CD8-positive, alpha-beta memory T cell (primary cell): Measurements from ENCODE around the gene C3. TPM values are rescaled to one million over a fixed set of nuclear protein-coding genes. Genes with fewer than 3 reads are reported as not detected.
A peak's percentile ranks its signal among the peaks of the same experiment; 100 is the strongest.

Experiments
- CTCF ChIA-PET: fragments of 350-600 bp; sonication (Branson Sonifier 250); formaldehyde crosslinking; loops from one replicate; lab custom pipeline; 2021; ENCODE audit warnings: antibody characterized with exemption; lab: Charles Lee
- POLR2A ChIA-PET: fragments of 350-600 bp; sonication (Branson Sonifier 250); formaldehyde crosslinking; loops from one replicate; lab custom pipeline; 2021; ENCODE audit warnings: antibody characterized with exemption; lab: Charles Lee
- DNase-seq, 5 donors: peaks; one replicate each; pipeline versions ENCODE4 v3.0.0 to v3.0.0-alpha.2; 2020 to 2022; ENCODE audit warnings: mixed read lengths in 1 of 5
- H3K27ac ChIP-seq: one replicate; pipeline ENCODE4 v1.7.0; 2013; ENCODE audit warnings: low read depth, mild to moderate bottlenecking, low read length, moderate library complexity
- H3K27me3 ChIP-seq: 2 replicates; pipeline ENCODE4 v1.7.0; 2013; ENCODE audit warnings: low read length, mild to moderate bottlenecking; ENCODE audit not compliant: insufficient read depth, poor library complexity, severe bottlenecking
- H3K36me3 ChIP-seq: 2 replicates; pipeline ENCODE4 v1.7.0; 2013; ENCODE audit warnings: mild to moderate bottlenecking, low read length, moderate library complexity; ENCODE audit not compliant: insufficient read depth
- H3K4me1 ChIP-seq: 2 replicates; pipeline ENCODE4 v1.7.0; 2013; ENCODE audit warnings: mild to moderate bottlenecking, low read length, moderate library complexity; ENCODE audit not compliant: insufficient read depth
- H3K4me3 ChIP-seq: 2 replicates; pipeline ENCODE4 v1.7.0; 2013; ENCODE audit warnings: mild to moderate bottlenecking, low read length
- H3K9me3 ChIP-seq: 2 replicates; pipeline ENCODE4 v1.7.0; 2013; ENCODE audit warnings: mild to moderate bottlenecking, low read length
- H3K27ac Mint-ChIP-seq, 8 donors: one replicate each; pipeline ENCODE4 v1.8.0; 2020 to 2021; ENCODE audit warnings: mixed read lengths in 8 of 8, mild to moderate bottlenecking in 6 of 8, inconsistent platforms in 3 of 8, moderate library complexity in 3 of 8
- H3K27me3 Mint-ChIP-seq, 2 donors: one replicate each; pipeline ENCODE4 v1.8.0; 2020 to 2021; ENCODE audit warnings: mixed read lengths in 2 of 2, mild to moderate bottlenecking in 1 of 2, moderate library complexity in 1 of 2
- H3K36me3 Mint-ChIP-seq, 3 donors: one replicate each; pipeline ENCODE4 v1.8.0; 2020 to 2021; ENCODE audit warnings: mixed read lengths in 3 of 3, inconsistent platforms in 1 of 3, mild to moderate bottlenecking in 1 of 3
- H3K4me1 Mint-ChIP-seq, 3 donors: one replicate each; pipeline ENCODE4 v1.8.0; 2020 to 2021; ENCODE audit warnings: mixed read lengths in 3 of 3, inconsistent platforms in 1 of 3, mild to moderate bottlenecking in 1 of 3
- H3K4me3 Mint-ChIP-seq, 7 donors: one replicate each; pipeline ENCODE4 v1.8.0; 2020 to 2021; ENCODE audit warnings: mixed read lengths in 7 of 7, mild to moderate bottlenecking in 6 of 7, moderate library complexity in 4 of 7, inconsistent platforms in 2 of 7
- H3K9me3 Mint-ChIP-seq, 5 donors: one replicate each; pipeline ENCODE4 v1.8.0; 2020 to 2022; ENCODE audit warnings: mixed read lengths in 5 of 5, mild to moderate bottlenecking in 3 of 5, moderate library complexity in 2 of 5, inconsistent platforms in 1 of 5
- polyA plus RNA-seq: library from polyadenylated mRNA; unstranded; fragments of 300-500 nt; fragmentation: Illumina TruSeq; gene quantifications from one replicate; pipeline ENCODE4 v1.2.3, GENCODE V29; 2021
- total RNA-seq, 2 experiments: library from RNA; stranded (reverse); gene quantifications; one replicate each; pipeline ENCODE4 v1.2.3, GENCODE V29; 2021

The C3 gene
- total and polyA plus RNA-seq, 3 experiments from 2014 or later = 1.6 to 1.7 TPM; not detected in 1

- CTCF ChIA-PET = interaction anchor here (1.0 to 1.9 kb wide), 2 partner anchors 99 to 129 kb away, joined by 3 read pairs; no protein-coding TSS in a partner anchor
- DNase-seq = no peak
Observed at GRCh38 chr19:6733338-6734095, 13.1 kb upstream of the C3 start.

DNA sequence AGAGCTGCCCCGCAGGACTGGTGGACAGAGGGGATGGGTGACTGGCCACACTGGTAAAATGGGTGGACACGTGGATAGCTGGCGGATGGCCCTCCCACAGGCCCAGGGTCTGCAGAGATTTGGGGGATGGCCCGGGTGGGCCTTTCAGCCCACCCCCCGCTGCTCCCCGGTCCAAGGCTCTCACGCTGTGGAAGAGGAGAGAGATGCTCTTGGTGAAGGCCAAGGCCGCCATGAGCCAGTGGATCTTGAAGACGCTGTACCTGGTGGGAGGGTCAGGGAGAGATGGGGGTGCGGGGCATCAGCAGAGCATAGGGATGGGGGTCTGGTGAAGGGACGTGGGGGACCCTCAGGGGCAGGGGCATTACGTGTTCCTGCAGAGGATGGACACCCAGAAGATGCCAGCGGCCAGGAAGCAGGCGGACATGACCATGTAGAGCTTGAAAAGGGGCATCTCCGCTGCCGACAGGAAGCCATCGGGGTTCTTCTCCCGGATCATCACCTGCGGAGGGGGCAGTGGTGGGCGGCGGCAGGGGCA, 12.4 kb upstream of the C3 start:
- Mint-ChIP-seq H3K27me3 (no peaks in the 10 kb centered on the region), H3K9me3 (no peaks in the 10 kb centered on the region), H3K4me3 (no peak overlapping the region), H3K4me1 (peaks cover 13 to 19% (median 13%) of the 10 kb centered on the region in 3 donors), H3K36me3 (peaks cover 4 to 43% (median 4%) of the 10 kb centered on the region in 3 donors), H3K27ac (no peak overlapping the region)
- ChIA-PET CTCF (interaction anchor here (1.0 to 1.9 kb wide), 2 partner anchors 98 to 129 kb away, joined by 3 read pairs; no protein-coding TSS in a partner anchor), POLR2A (no interaction called here)
- Histone ChIP-seq H3K4me3 (no peak overlapping the region), H3K27ac (no peak overlapping the region), H3K27me3 (no peaks in the 10 kb centered on the region), H3K9me3 (no peaks in the 10 kb centered on the region), H3K36me3 (no peaks in the 10 kb centered on the region), H3K4me1 (peaks cover 13% of the 10 kb centered on the region)
- peak in 1 of 5 donors; percentile 44 for DNase-seq

More at GRCh38 chr19:6733338-6734095, 13.1 kb upstream of the C3 start:
- Mint-ChIP-seq H3K27ac (no peak overlapping the region), H3K4me3 (no peak overlapping the region), H3K9me3 (no peaks in the 10 kb centered on the region), H3K36me3 (peaks cover 4 to 43% (median 4%) of the 10 kb centered on the region in 3 donors), H3K27me3 (no peaks in the 10 kb centered on the region), H3K4me1 (peaks cover 19 to 26% (median 20%) of the 10 kb centered on the region in 3 donors)
- H3K4me1 ChIP-seq = peaks cover 20% of the 10 kb centered on the region
- no peaks in the 10 kb centered on the region for H3K36me3 ChIP-seq
- H3K9me3 ChIP-seq = no peaks in the 10 kb centered on the region
- H3K4me3 ChIP-seq = no peak overlapping the region
- POLR2A ChIA-PET = no interaction called here
- H3K27ac ChIP-seq = no peak overlapping the region
- no peaks in the 10 kb centered on the region for H3K27me3 ChIP-seq

DNA sequence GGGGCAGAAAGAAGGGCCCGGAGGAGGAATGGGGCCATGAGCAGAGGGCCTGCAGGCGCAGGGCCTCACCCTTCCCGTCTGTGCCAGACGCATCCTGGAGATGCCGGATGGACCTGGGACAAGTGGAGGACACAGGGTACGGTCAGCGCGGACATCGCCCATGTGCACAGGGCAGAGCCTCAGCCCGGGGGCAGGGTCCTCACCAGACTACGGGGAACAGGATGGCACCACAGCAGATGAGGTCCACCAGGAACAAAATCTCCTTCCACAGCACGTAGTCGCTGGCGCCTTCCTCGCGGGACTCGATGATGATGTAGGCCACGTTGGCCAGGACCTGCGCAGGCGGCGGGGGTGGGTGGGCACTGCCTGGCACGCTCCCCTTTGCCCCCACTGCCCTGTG, 11.4 kb upstream of the C3 start:
- H3K4me3 Mint-ChIP-seq = no peak overlapping the region
- H3K4me1 Mint-ChIP-seq = peaks cover 9 to 15% (median 9%) of the 10 kb centered on the region in 3 donors
- no peak overlapping the region for H3K27ac ChIP-seq
- no peaks in the 10 kb centered on the region for H3K27me3 ChIP-seq
- CTCF ChIA-PET = no interaction called here
- no peaks in the 10 kb centered on the region for H3K9me3 Mint-ChIP-seq
- H3K9me3 ChIP-seq = no peaks in the 10 kb centered on the region
- no peak for DNase-seq
- peaks cover 4 to 40% (median 4%) of the 10 kb centered on the region in 3 donors for H3K36me3 Mint-ChIP-seq
- H3K4me3 ChIP-seq = no peak overlapping the region
- POLR2A ChIA-PET = interaction anchor here (0.6 kb wide), 1 partner anchor 159 kb away, joined by 8 read pairs; no protein-coding TSS in a partner anchor
- peaks cover 12% of the 10 kb centered on the region for H3K4me1 ChIP-seq
- H3K27ac Mint-ChIP-seq = no peak overlapping the region
- H3K27me3 Mint-ChIP-seq = no peaks in the 10 kb centered on the region
- H3K36me3 ChIP-seq = no peaks in the 10 kb centered on the region

DNA sequence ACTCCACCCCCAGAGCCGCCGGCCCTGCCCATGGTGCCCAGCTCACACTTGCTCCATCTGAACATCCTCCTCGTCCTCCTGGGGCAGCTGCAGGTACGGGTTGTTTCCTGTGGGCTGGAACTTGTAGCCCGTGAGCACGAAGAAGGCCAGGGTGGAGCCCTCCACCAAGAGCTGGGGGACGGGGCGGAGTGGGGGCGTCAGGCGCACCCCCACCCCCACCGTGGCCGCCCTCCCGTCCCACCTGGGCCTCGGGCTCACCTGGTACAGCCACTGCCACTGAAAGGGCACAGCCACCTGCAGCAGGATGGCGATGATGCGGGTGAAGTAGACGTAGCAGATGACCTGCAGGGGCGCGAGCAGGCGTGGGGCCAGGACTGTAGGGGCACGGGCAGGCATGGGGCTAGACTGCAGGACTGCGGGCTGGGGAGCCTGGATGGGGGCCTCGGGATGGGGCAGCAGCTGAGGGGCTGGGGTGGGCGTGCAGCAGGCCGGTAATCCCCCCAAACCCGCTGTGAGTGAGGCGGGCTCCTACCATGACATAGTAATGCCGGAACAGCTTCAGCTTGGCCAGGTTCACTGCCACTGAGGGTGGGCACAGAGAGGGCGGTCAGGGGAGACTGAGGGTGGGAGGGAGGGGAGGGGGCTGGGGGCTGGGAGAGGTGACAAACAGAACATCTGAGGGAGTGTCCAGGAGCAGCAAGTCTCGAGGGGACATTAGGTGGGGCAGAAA, 10.7 kb upstream of the C3 start:
- POLR2A ChIA-PET = interaction anchor here (0.6 kb wide), 2 partner anchors 8 to 159 kb away, joined by 3 to 8 read pairs; no protein-coding TSS in a partner anchor
- CTCF ChIA-PET = no interaction called here
- peaks cover 4 to 7% (median 5%) of the 10 kb centered on the region in 3 donors for H3K4me1 Mint-ChIP-seq

GRCh38 chr19:6730153-6730804, 9.8 kb upstream of the C3 start:
- DNase-seq = peak in 1 of 5 donors; percentile 49
- ChIA-PET CTCF (interaction anchor here (0.6 to 1.7 kb wide), 3 partner anchors 78 to 133 kb away, joined by 3 to 5 read pairs (median 3); no protein-coding TSS in a partner anchor), POLR2A (no interaction called here)
- peaks cover 1% of the 10 kb centered on the region for H3K4me1 ChIP-seq
- Mint-ChIP-seq H3K27me3 (no peaks in the 10 kb centered on the region), H3K27ac (no peak overlapping the region), H3K4me1 (peaks cover 0 to 7% (median 3%) of the 10 kb centered on the region in 3 donors), H3K4me3 (no peak overlapping the region), H3K36me3 (peaks cover 4 to 33% (median 4%) of the 10 kb centered on the region in 3 donors), H3K9me3 (no peaks in the 10 kb centered on the region)
- no peaks in the 10 kb centered on the region for H3K36me3 ChIP-seq
- no peaks in the 10 kb centered on the region for H3K27me3 ChIP-seq
- H3K27ac ChIP-seq = peak overlapping the region; percentile 64
- no peak overlapping the region for H3K4me3 ChIP-seq
- no peaks in the 10 kb centered on the region for H3K9me3 ChIP-seq

More for the DNA sequence above, 10.7 kb upstream of the C3 start:
- H3K36me3 ChIP-seq = no peaks in the 10 kb centered on the region
- no peaks in the 10 kb centered on the region for H3K27me3 ChIP-seq
- H3K4me3 ChIP-seq = no peak overlapping the region
- no peak overlapping the region for H3K27ac ChIP-seq
- no peaks in the 10 kb centered on the region for H3K9me3 ChIP-seq
- H3K36me3 Mint-ChIP-seq = peaks cover 4 to 35% (median 4%) of the 10 kb centered on the region in 3 donors
- H3K4me3 Mint-ChIP-seq = no peak overlapping the region
- H3K27me3 Mint-ChIP-seq = no peaks in the 10 kb centered on the region
- peaks cover 10% of the 10 kb centered on the region for H3K4me1 ChIP-seq
- DNase-seq = peak in 1 of 5 donors; percentile 48
- H3K9me3 Mint-ChIP-seq = no peaks in the 10 kb centered on the region
- H3K27ac Mint-ChIP-seq = no peak overlapping the region

- Mint-ChIP-seq H3K27me3 (peaks cover 0 to 1% of the 10 kb centered on the region in 2 donors), H3K9me3 (no peaks in the 10 kb centered on the region), H3K27ac (peak overlapping the region in 1 of 8 donors; percentile 27), H3K36me3 (peaks cover 4 to 33% (median 4%) of the 10 kb centered on the region in 3 donors), H3K4me3 (no peak overlapping the region), H3K4me1 (peaks cover 5 to 9% (median 7%) of the 10 kb centered on the region in 3 donors)
- no peaks in the 10 kb centered on the region for H3K4me1 ChIP-seq
- H3K27me3 ChIP-seq = no peaks in the 10 kb centered on the region
- ChIA-PET POLR2A (no interaction called here), CTCF (interaction anchor here (0.6 to 1.7 kb wide), 3 partner anchors 77 to 134 kb away, joined by 3 to 5 read pairs (median 3); no protein-coding TSS in a partner anchor)
- no peak for DNase-seq
- H3K36me3 ChIP-seq = no peaks in the 10 kb centered on the region
- peak overlapping the region; percentile 64 for H3K27ac ChIP-seq
- no peaks in the 10 kb centered on the region for H3K9me3 ChIP-seq
- H3K4me3 ChIP-seq = no peak overlapping the region
Observed at GRCh38 chr19:6729573-6730152, 9.2 kb upstream of the C3 start.

- Histone ChIP-seq H3K4me3 (no peak overlapping the region), H3K27me3 (no peaks in the 10 kb centered on the region), H3K4me1 (peaks cover 3% of the 10 kb centered on the region), H3K27ac (no peak overlapping the region), H3K36me3 (no peaks in the 10 kb centered on the region), H3K9me3 (no peaks in the 10 kb centered on the region)
- Mint-ChIP-seq H3K4me1 (peaks cover 9 to 12% (median 10%) of the 10 kb centered on the region in 3 donors), H3K27ac (no peak overlapping the region), H3K27me3 (peaks cover 0 to 1% of the 10 kb centered on the region in 2 donors), H3K9me3 (no peaks in the 10 kb centered on the region), H3K4me3 (no peak overlapping the region), H3K36me3 (peaks cover 4 to 23% (median 4%) of the 10 kb centered on the region in 3 donors)
- CTCF ChIA-PET = interaction anchor here (0.8 to 1.8 kb wide), 3 partner anchors 9 to 211 kb away, joined by 3 to 9 read pairs (median 5); partner anchors contain the start of gene GPR108
- DNase-seq = no peak
- POLR2A ChIA-PET = interaction anchor here (1.4 kb wide), 1 partner anchor 9 kb away, joined by 3 read pairs; the partner anchor contains the start of gene GPR108
Observed at GRCh38 chr19:6728346-6728745, 7.9 kb upstream of the C3 start.
